Keratinocyte (primary cell): ENCODE data around the gene SKA2. TPM values are rescaled to one million over a fixed set of nuclear protein-coding genes. Genes with fewer than 3 reads are reported as not detected.

ENCODE experiments used
- DNase-seq: peaks from one replicate; pipeline ENCODE4 v3.0.0-alpha.2; 2011; ENCODE audit warnings: low read depth, missing footprints, low spot score
- FAIRE-seq: peaks from 2 replicates; lab custom pipeline; 2011; peaks lifted over from hg19 to GRCh38; lab: Jason Lieb, UNC
- H2AFZ ChIP-seq: 2 replicates; pipeline ENCODE4 v1.6.0; 2012; ENCODE audit warnings: low read length, control low read depth, inconsistent platforms; ENCODE audit not compliant: control insufficient read depth
- H3K27ac ChIP-seq: 2 replicates; pipeline ENCODE4 v1.5.1; 2011; ENCODE audit warnings: low read length; ENCODE audit not compliant: control insufficient read depth, insufficient read depth
- H3K27me3 ChIP-seq: 3 replicates; pipeline ENCODE4 v1.6.0; 2011; ENCODE audit warnings: low read length; ENCODE audit not compliant: control insufficient read depth, insufficient read depth; ENCODE audit errors: extremely low read depth
- H3K36me3 ChIP-seq, 2 experiments: 2 replicates in 1 of 2; 3 replicates in 1 of 2; pipeline ENCODE4 v1.5.1; 2011; ENCODE audit warnings: low read length in 2 of 2, mild to moderate bottlenecking in 1 of 2; ENCODE audit not compliant: control insufficient read depth in 2 of 2, insufficient read depth in 2 of 2; ENCODE audit errors: extremely low read depth in 1 of 2
- H3K4me1 ChIP-seq: 3 replicates; pipeline ENCODE4 v1.5.1; 2011; ENCODE audit warnings: low read length; ENCODE audit not compliant: control insufficient read depth, insufficient read depth; ENCODE audit errors: extremely low read depth
- H3K4me2 ChIP-seq: 3 replicates; pipeline ENCODE4 v1.6.0; 2011; ENCODE audit warnings: low read depth, low read length; ENCODE audit not compliant: control insufficient read depth, insufficient read depth; ENCODE audit errors: extremely low read depth
- H3K4me3 ChIP-seq, 3 experiments: fragments of 200-600 bp in 1 of 3; sonication (generic) in 1 of 3; 2 replicates in 2 of 3; 3 replicates in 1 of 3; pipeline ENCODE4 v1.5.1; 2011 to 2016; ENCODE audit warnings: low read length in 3 of 3, mild to moderate bottlenecking in 3 of 3, control low read depth in 2 of 3, inconsistent platforms in 1 of 3, low read depth in 1 of 3, mixed read lengths in 1 of 3, mixed run types in 1 of 3, moderate library complexity in 1 of 3; ENCODE audit not compliant: control insufficient read depth in 2 of 3, insufficient read depth in 2 of 3; ENCODE audit errors: extremely low read depth in 1 of 3
- H3K79me2 ChIP-seq: 2 replicates; pipeline ENCODE4 v1.6.0; 2012; ENCODE audit warnings: low read length; ENCODE audit not compliant: control insufficient read depth, insufficient read depth
- H3K9ac ChIP-seq: 3 replicates; pipeline ENCODE4 v1.6.0; 2011; ENCODE audit warnings: low read length; ENCODE audit not compliant: control insufficient read depth, insufficient read depth; ENCODE audit errors: extremely low read depth
- H3K9me1 ChIP-seq: 3 replicates; pipeline ENCODE4 v1.6.0; 2011; ENCODE audit warnings: low read length; ENCODE audit not compliant: control insufficient read depth, insufficient read depth; ENCODE audit errors: extremely low read depth
- H3K9me3 ChIP-seq: 2 replicates; pipeline ENCODE4 v1.5.1; 2012; ENCODE audit warnings: low read depth, low read length; ENCODE audit not compliant: control insufficient read depth
- H4K20me1 ChIP-seq: 3 replicates; pipeline ENCODE4 v1.6.0; 2011; ENCODE audit warnings: low read length; ENCODE audit not compliant: control insufficient read depth, insufficient read depth; ENCODE audit errors: extremely low read depth
- CTCF ChIP-seq, 3 experiments: IDR thresholded peaks in 1 of 3; conservative IDR thresholded peaks in 1 of 3; optimal IDR thresholded peaks in 1 of 3; 2 replicates in 2 of 3; 3 replicates in 1 of 3; pipeline versions ENCODE3 to v1.5.1; 2011; ENCODE audit warnings: low read length in 3 of 3, mild to moderate bottlenecking in 3 of 3, moderate library complexity in 2 of 3, control low read depth in 1 of 3, inconsistent platforms in 1 of 3; ENCODE audit not compliant: insufficient read depth in 2 of 3; ENCODE audit errors: extremely low read depth in 1 of 3
- EZH2 ChIP-seq: IDR thresholded peaks from one replicate; pipeline ENCODE4 v1.6.1; 2012; ENCODE audit warnings: inconsistent platforms, mild to moderate bottlenecking, low read length, moderate library complexity
- dilution Hi-C: fragments of 300-500 bp; cut with MboI; formaldehyde crosslinking; loops from one replicate; pipeline ENCODE4 v1.7.0; 2020; ENCODE audit warnings: low sequenced_read_pairs; ENCODE audit not compliant: extremely low pct_ligation_motif_present
- polyA plus RNA-seq, 5 experiments: library from polyadenylated mRNA; depleted of rRNA in 3 of 5; stranded (reverse) in 3 of 5; stranded (forward) in 1 of 5; unstranded in 1 of 5; fragments of >200 nt; gene quantifications; 1 replicate in 1 of 5; 2 replicates in 3 of 5; 3 replicates in 1 of 5; pipeline versions ENCODE4 v1.2.1 to v1.2.3, GENCODE V29; 2011 to 2012; ENCODE audit warnings: missing spikeins in 2 of 5, low read depth in 1 of 5, low replicate concordance in 1 of 5

Gene SKA2
- polyA plus RNA-seq, 1 donor (not counting 4 experiments of a cell fraction or from before 2014, with no cell fraction given) = 52.8 TPM

- Histone ChIP-seq H3K36me3 (peaks cover 0 to 11% of the 10 kb centered on the region in 2 experiments), H3K4me2 (no peak overlapping the region), H4K20me1 (no peaks in the 10 kb centered on the region), H3K4me1 (no peaks in the 10 kb centered on the region), H3K27me3 (no peaks in the 10 kb centered on the region), H3K27ac (no peak overlapping the region), H3K9me3 (no peaks in the 10 kb centered on the region), H2AFZ (no peak overlapping the region), H3K9ac (no peak overlapping the region), H3K4me3 (no peak overlapping the region), H3K79me2 (peaks cover 13% of the 10 kb centered on the region), H3K9me1 (no peaks in the 10 kb centered on the region)
- DNase-seq (no peak), FAIRE-seq (no peak)
- dilution Hi-C loops = no loop called here
- TF ChIP-seq CTCF (optimal IDR thresholded peaks at IDR 0.05 in 1 of 3, IDR thresholded peaks at IDR 0.05 in 1 of 3, conservative IDR thresholded peaks at IDR 0.05 in 1 of 3; ENCODE audit: extremely low read depth in 1 of 3, insufficient read depth in 2 of 3, low read length in 3 of 3) = no peak
Observed at GRCh38 chr17:59174671-59175070, 19.7 kb upstream of the SKA2 start.

DNA sequence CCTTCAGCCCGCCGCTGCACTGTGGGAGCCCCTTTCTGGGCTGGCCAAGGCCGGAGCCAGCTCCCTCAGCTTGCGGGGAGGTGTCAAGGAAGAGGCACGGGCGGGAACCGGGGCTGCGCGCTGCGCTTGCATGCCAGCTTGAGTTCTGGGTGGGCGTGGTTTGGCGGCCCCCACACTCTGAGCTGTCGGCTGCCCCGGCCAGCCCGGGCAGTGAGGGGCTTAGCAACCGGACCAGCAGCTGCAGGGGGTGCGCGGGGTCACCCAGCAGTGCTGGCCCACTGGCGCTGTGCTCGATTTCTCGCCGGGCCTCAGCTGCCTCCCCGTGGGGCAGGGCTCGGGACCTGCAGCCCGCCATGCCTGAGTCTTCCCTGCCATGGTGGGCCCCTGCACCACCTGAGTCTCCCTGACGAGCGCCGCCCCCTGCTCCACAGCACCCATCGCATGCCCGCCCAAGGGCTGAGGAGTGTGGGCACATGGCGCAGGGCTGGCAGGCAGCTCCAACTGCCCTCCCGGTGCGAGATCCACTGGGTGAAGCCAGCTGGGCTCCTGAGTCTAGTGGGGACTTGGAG, 17.5 kb upstream of the SKA2 start:
- Histone ChIP-seq H3K4me2 (no peak overlapping the region), H3K79me2 (peaks cover 25% of the 10 kb centered on the region), H3K27me3 (no peaks in the 10 kb centered on the region), H3K9me3 (no peaks in the 10 kb centered on the region), H3K4me1 (peaks cover 4% of the 10 kb centered on the region), H3K36me3 (peaks cover 0 to 6% of the 10 kb centered on the region in 2 experiments), H4K20me1 (no peaks in the 10 kb centered on the region), H3K4me3 (no peak overlapping the region), H3K9ac (no peak overlapping the region), H3K27ac (no peak overlapping the region), H3K9me1 (no peaks in the 10 kb centered on the region), H2AFZ (no peak overlapping the region)
- dilution Hi-C loops = no loop called here
- FAIRE-seq (no peak), DNase-seq (no peak)
- TF ChIP-seq EZH2 (no peak), CTCF (optimal IDR thresholded peaks at IDR 0.05 in 1 of 3, IDR thresholded peaks at IDR 0.05 in 1 of 3, conservative IDR thresholded peaks at IDR 0.05 in 1 of 3; ENCODE audit: extremely low read depth in 1 of 3, insufficient read depth in 2 of 3, low read length in 3 of 3) (no peak)
